NCI-H1105 (cell line): ENCODE measurements around the gene UBXN2A.
"Not testable (repeated sequence)": the region's sequence is repeated elsewhere in the genome, so short reads cannot be mapped to it uniquely, and the experiment has no call there.

Experiments
- DNase-seq: peaks from one replicate; lab custom pipeline; 2025; lab: John Stamatoyannopoulos, UW

Gene UBXN2A

GRCh38 chr2:24012521-24013188, 72.4 kb downstream of the UBXN2A start:
- DNase-seq = no peak

- not testable (repeated sequence) for DNase-seq
Measured at GRCh38 chr2:24014902-24015301, 74.6 kb downstream of the UBXN2A start.

- DNase-seq = no peak
Measured at GRCh38 chr2:24015562-24016375, 75.5 kb downstream of the UBXN2A start.

- no peak for DNase-seq
Measured at GRCh38 chr2:24016376-24016761, 76.1 kb downstream of the UBXN2A start.

GRCh38 chr2:24016853-24017703, 76.8 kb downstream of the UBXN2A start:
- no peak for DNase-seq

- DNase-seq = no peak
Measured at GRCh38 chr2:24017711-24018110, 77.4 kb downstream of the UBXN2A start.

- DNase-seq = no peak
Measured at GRCh38 chr2:24018241-24018640, 78.0 kb downstream of the UBXN2A start.

- DNase-seq = no peak
Measured at GRCh38 chr2:24019729-24020128, 79.5 kb downstream of the UBXN2A start.

GRCh38 chr2:24020244-24020643, 80.0 kb downstream of the UBXN2A start:
- no peak for DNase-seq

- no peak for DNase-seq
Measured at GRCh38 chr2:24021122-24021998, 81.1 kb downstream of the UBXN2A start.

GRCh38 chr2:24022324-24022974, 82.2 kb downstream of the UBXN2A start:
- DNase-seq = no peak

GRCh38 chr2:24022975-24023575, 82.8 kb downstream of the UBXN2A start:
- no peak for DNase-seq

GRCh38 chr2:24024018-24024417, 83.8 kb downstream of the UBXN2A start:
- no peak for DNase-seq

GRCh38 chr2:24024996-24025663, 84.9 kb downstream of the UBXN2A start:
- no peak for DNase-seq

GRCh38 chr2:24026233-24026632, 86.0 kb downstream of the UBXN2A start:
- no peak for DNase-seq

GRCh38 chr2:24038786-24039499, 98.7 kb downstream of the UBXN2A start:
- no peak for DNase-seq

- DNase-seq = no peak
Measured at GRCh38 chr2:24040511-24040910, 100.2 kb downstream of the UBXN2A start.

GRCh38 chr2:24043133-24043532, 102.9 kb downstream of the UBXN2A start:
- DNase-seq = not testable (repeated sequence)
